Measurements from ENCODE around the gene KCNS1.

- TF ChIP-seq REST (IDR thresholded peaks at IDR 0.05; ENCODE audit: insufficient read depth in 1 of 2, low read depth in 2 of 2, low read length in 1 of 2): no peak
- TF ChIP-seq, protein P1, sequence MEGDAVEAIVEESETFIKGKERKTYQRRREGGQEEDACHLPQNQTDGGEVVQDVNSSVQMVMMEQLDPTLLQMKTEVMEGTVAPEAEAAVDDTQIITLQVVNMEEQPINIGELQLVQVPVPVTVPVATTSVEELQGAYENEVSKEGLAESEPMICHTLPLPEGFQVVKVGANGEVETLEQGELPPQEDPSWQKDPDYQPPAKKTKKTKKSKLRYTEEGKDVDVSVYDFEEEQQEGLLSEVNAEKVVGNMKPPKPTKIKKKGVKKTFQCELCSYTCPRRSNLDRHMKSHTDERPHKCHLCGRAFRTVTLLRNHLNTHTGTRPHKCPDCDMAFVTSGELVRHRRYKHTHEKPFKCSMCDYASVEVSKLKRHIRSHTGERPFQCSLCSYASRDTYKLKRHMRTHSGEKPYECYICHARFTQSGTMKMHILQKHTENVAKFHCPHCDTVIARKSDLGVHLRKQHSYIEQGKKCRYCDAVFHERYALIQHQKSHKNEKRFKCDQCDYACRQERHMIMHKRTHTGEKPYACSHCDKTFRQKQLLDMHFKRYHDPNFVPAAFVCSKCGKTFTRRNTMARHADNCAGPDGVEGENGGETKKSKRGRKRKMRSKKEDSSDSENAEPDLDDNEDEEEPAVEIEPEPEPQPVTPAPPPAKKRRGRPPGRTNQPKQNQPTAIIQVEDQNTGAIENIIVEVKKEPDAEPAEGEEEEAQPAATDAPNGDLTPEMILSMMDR (IDR thresholded peaks at IDR 0.05): no peak
Measured at GRCh38 chr20:45087097-45087790, 13.7 kb downstream of the KCNS1 start.

Data from Panc1 (cell line).